H1 (cell line): Measurements from ENCODE around the gene OPN3. TPM values are rescaled to one million over a fixed set of nuclear protein-coding genes. Genes with fewer than 3 reads are reported as not detected.

Source experiments
- CTCF ChIA-PET: fragments of 300-600 bp; sonication (Branson Sonifier 250); formaldehyde crosslinking; loops from one replicate; lab custom pipeline; 2021; ENCODE audit not compliant: partially characterized antibody; lab: Charles Lee
- POLR2A ChIA-PET: fragments of 300-600 bp; sonication (Branson Sonifier 250); formaldehyde crosslinking; loops from one replicate; lab custom pipeline; 2021; ENCODE audit warnings: inconsistent platforms; ENCODE audit not compliant: partially characterized antibody; lab: Charles Lee
- DNase-seq, 2 experiments: peaks; one replicate each; pipeline versions ENCODE4 v3.0.0 to v3.0.0-alpha.2; 2010 to 2022; ENCODE audit warnings: low spot score in 2 of 2, low read depth in 1 of 2, mixed read lengths in 1 of 2
- FAIRE-seq: peaks from 2 replicates; lab custom pipeline; 2011; peaks lifted over from hg19 to GRCh38; lab: Jason Lieb, UNC
- H2AFZ ChIP-seq: 2 replicates; pipeline ENCODE4 v1.8.1; 2012; ENCODE audit warnings: low read length, inconsistent platforms
- H2AK5ac ChIP-seq: 2 replicates; pipeline ENCODE4 v1.6.1; 2013; ENCODE audit warnings: low read depth, low read length
- H2BK120ac ChIP-seq: replicated peaks from 2 replicates; pipeline ENCODE3; 2013; ENCODE audit warnings: low read depth, low read length, inconsistent platforms
- H2BK12ac ChIP-seq: 2 replicates; pipeline ENCODE4 v1.6.1; 2013; ENCODE audit warnings: low read depth, low read length
- H2BK15ac ChIP-seq: 2 replicates; pipeline ENCODE4 v1.6.1; 2013; ENCODE audit warnings: low read length
- H2BK20ac ChIP-seq: 2 replicates; pipeline ENCODE4 v1.6.1; 2013; ENCODE audit warnings: low read length
- H2BK5ac ChIP-seq: 2 replicates; pipeline ENCODE4 v1.6.1; 2013; ENCODE audit warnings: low read depth, low read length
- H3K14ac ChIP-seq: 2 replicates; pipeline ENCODE4 v1.6.1; 2013; ENCODE audit warnings: inconsistent platforms; ENCODE audit not compliant: insufficient read length
- H3K18ac ChIP-seq: 2 replicates; pipeline ENCODE4 v1.6.1; 2013; ENCODE audit warnings: low read length; ENCODE audit errors: extremely low read depth
- H3K23ac ChIP-seq: 2 replicates; pipeline ENCODE4 v1.6.1; 2013; ENCODE audit warnings: inconsistent platforms; ENCODE audit not compliant: insufficient read length
- H3K23me2 ChIP-seq: 2 replicates; pipeline ENCODE4 v1.6.1; 2013; ENCODE audit warnings: low read depth, low read length
- H3K27ac ChIP-seq: 2 replicates; pipeline ENCODE4 v1.6.1; 2011; ENCODE audit warnings: low read depth, low read length, inconsistent platforms
- H3K27me3 ChIP-seq, 4 experiments: replicated peaks in 1 of 4; 1 replicate in 1 of 4; 2 replicates in 3 of 4; pipeline versions ENCODE4 v1.6.1 to v1.8.1; 2011 to 2013; ENCODE audit warnings: low read length in 3 of 4, mild to moderate bottlenecking in 3 of 4, inconsistent platforms in 2 of 4, mixed read lengths in 2 of 4, moderate library complexity in 1 of 4; ENCODE audit not compliant: control insufficient read depth in 3 of 4, insufficient read depth in 3 of 4; ENCODE audit errors: extremely low read depth in 1 of 4
- H3K36me3 ChIP-seq, 4 experiments: 2 replicates each; pipeline versions ENCODE4 v1.6.1 to v1.8.1; 2011 to 2013; ENCODE audit warnings: mild to moderate bottlenecking in 4 of 4, low read length in 3 of 4, moderate library complexity in 2 of 4, control low read depth in 1 of 4, inconsistent platforms in 1 of 4; ENCODE audit not compliant: insufficient read depth in 4 of 4, control insufficient read depth in 2 of 4
- H3K4ac ChIP-seq: replicated peaks from 2 replicates; pipeline ENCODE3; 2013; ENCODE audit warnings: low read length, low read depth, mixed read lengths, inconsistent platforms; ENCODE audit not compliant: insufficient read length
- H3K4me1 ChIP-seq, 4 experiments: replicated peaks in 1 of 4; 1 replicate in 1 of 4; 2 replicates in 3 of 4; pipeline versions ENCODE4 v1.6.1 to v1.8.1; 2011 to 2013; ENCODE audit warnings: low read length in 3 of 4, inconsistent platforms in 2 of 4, mixed read lengths in 1 of 4; ENCODE audit not compliant: insufficient read depth in 4 of 4, control insufficient read depth in 3 of 4
- H3K4me2 ChIP-seq, 2 experiments: 2 replicates each; pipeline versions ENCODE4 v1.6.1 to v1.8.1; 2011 to 2013; ENCODE audit warnings: low read depth in 2 of 2, low read length in 2 of 2, control low read depth in 1 of 2, inconsistent platforms in 1 of 2, mild to moderate bottlenecking in 1 of 2; ENCODE audit not compliant: insufficient read depth in 1 of 2
- H3K4me3 ChIP-seq, 4 experiments: fragments of 200-600, 300-600 bp in 1 of 4; sonication (generic), shearing (Covaris generic), sonication (Bioruptor Twin) in 1 of 4; 2 replicates each; pipeline versions ENCODE4 v1.5.1 to v1.8.1; 2011 to 2016; ENCODE audit warnings: low read length in 4 of 4, low read depth in 3 of 4, control low read depth in 2 of 4, inconsistent platforms in 2 of 4, mild to moderate bottlenecking in 2 of 4, mixed read lengths in 1 of 4, moderate library complexity in 1 of 4; ENCODE audit not compliant: insufficient read depth in 2 of 4; ENCODE audit errors: extremely low read depth in 1 of 4
- H3K56ac ChIP-seq: replicated peaks from 2 replicates; pipeline ENCODE3; 2013; ENCODE audit warnings: low read depth, mild to moderate bottlenecking, mixed read lengths, low read length, inconsistent platforms; ENCODE audit not compliant: insufficient read length
- H3K79me1 ChIP-seq: 2 replicates; pipeline ENCODE4 v1.6.1; 2013; ENCODE audit warnings: low read depth, low read length, control low read depth
- H3K79me2 ChIP-seq, 2 experiments: 2 replicates each; pipeline versions ENCODE4 v1.6.1 to v1.8.1; 2012 to 2013; ENCODE audit warnings: low read length in 2 of 2, mild to moderate bottlenecking in 2 of 2, inconsistent platforms in 1 of 2; ENCODE audit not compliant: insufficient read depth in 2 of 2, control insufficient read depth in 1 of 2
- H3K9ac ChIP-seq, 4 experiments: replicated peaks in 1 of 4; 1 replicate in 1 of 4; 2 replicates in 3 of 4; pipeline versions ENCODE4 v1.6.1 to v1.8.1; 2011 to 2013; ENCODE audit warnings: low read depth in 3 of 4, low read length in 3 of 4, control low read depth in 2 of 4, mild to moderate bottlenecking in 2 of 4, moderate library complexity in 2 of 4, inconsistent platforms in 1 of 4; ENCODE audit errors: extremely low read depth in 1 of 4
- H3K9me3 ChIP-seq, 2 experiments: 2 replicates each; pipeline versions ENCODE4 v1.6.1 to v1.8.1; 2012 to 2013; ENCODE audit warnings: mild to moderate bottlenecking in 2 of 2, moderate library complexity in 2 of 2, control low read depth in 1 of 2, inconsistent platforms in 1 of 2, low read depth in 1 of 2, low read length in 1 of 2, mixed read lengths in 1 of 2; ENCODE audit not compliant: insufficient read depth in 2 of 2
- H4K20me1 ChIP-seq, 2 experiments: replicated peaks in 1 of 2; 2 replicates each; pipeline versions ENCODE3 to v1.8.1; 2011 to 2013; ENCODE audit warnings: inconsistent platforms in 2 of 2, low read length in 2 of 2, mild to moderate bottlenecking in 1 of 2; ENCODE audit not compliant: insufficient read depth in 2 of 2, control insufficient read depth in 1 of 2
- H4K5ac ChIP-seq: 2 replicates; pipeline ENCODE4 v1.6.1; 2013; ENCODE audit warnings: low read length, low read depth, mixed read lengths, inconsistent platforms; ENCODE audit not compliant: insufficient read length
- H4K8ac ChIP-seq: 2 replicates; pipeline ENCODE4 v1.8.0; 2013; ENCODE audit warnings: mild to moderate bottlenecking, moderate library complexity, low read length, inconsistent platforms; ENCODE audit not compliant: insufficient read depth; ENCODE audit errors: extremely low read depth
- H4K91ac ChIP-seq: replicated peaks from 2 replicates; pipeline ENCODE3; 2013; ENCODE audit warnings: low read length, mixed read lengths, inconsistent platforms; ENCODE audit not compliant: insufficient read length
- KDM1A ChIP-seq: fragments of 200-600, 300-600 bp; sonication (generic); IDR thresholded peaks from 2 replicates; pipeline ENCODE4 v1.7.1; 2016; ENCODE audit warnings: mild to moderate bottlenecking, low read length, borderline replicate concordance
- POLR2AphosphoS5 ChIP-seq: IDR thresholded peaks from 2 replicates; pipeline ENCODE4 v1.6.1; 2011; ENCODE audit warnings: low read depth, low read length
- POU5F1 ChIP-seq: IDR thresholded peaks from 2 replicates; pipeline ENCODE4 v1.6.1; 2011; ENCODE audit warnings: low read depth, mild to moderate bottlenecking, low read length, moderate library complexity
- RXRA ChIP-seq: IDR thresholded peaks from 2 replicates; pipeline ENCODE4 v1.6.1; 2011; ENCODE audit warnings: low read depth, mild to moderate bottlenecking, low read length, moderate library complexity; ENCODE audit not compliant: insufficient read depth
- SAP30 ChIP-seq: fragments of 300-600 bp; sonication (generic); IDR thresholded peaks from 2 replicates; pipeline ENCODE4 v1.7.1; 2012; ENCODE audit warnings: low read length, moderate library complexity, mild to moderate bottlenecking, inconsistent platforms; ENCODE audit not compliant: insufficient read depth, insufficient replicate concordance
- SIN3A ChIP-seq, 2 experiments: IDR thresholded peaks in 1 of 2; conservative IDR thresholded peaks in 1 of 2; 2 replicates each; pipeline ENCODE4 v1.6.1; 2011 to 2012; ENCODE audit warnings: low read length in 2 of 2, improper control_type of control experiment in 1 of 2, low read depth in 1 of 2, mild to moderate bottlenecking in 1 of 2
- SRF ChIP-seq: IDR thresholded peaks from 2 replicates; pipeline ENCODE4 v1.6.1; 2011; ENCODE audit warnings: mild to moderate bottlenecking, low read depth, low read length, moderate library complexity
- TAF1 ChIP-seq: IDR thresholded peaks from 2 replicates; pipeline ENCODE4 v1.6.1; 2011; ENCODE audit warnings: mild to moderate bottlenecking, low read depth, low read length
- WGBS, 2 experiments: shearing (Covaris generic) in 1 of 2; methylation state at CpG; one replicate each; pipeline versions ENCODE4 v1.1.6 to v1.1.7; 2013 to 2015; ENCODE audit warnings: low lambda C conversion rate in 2 of 2, mixed read lengths in 2 of 2, inconsistent platforms in 1 of 2, low coverage in 1 of 2, missing lambda C conversion rate in 1 of 2; ENCODE audit not compliant: insufficient replicate concordance in 2 of 2, insufficient coverage in 1 of 2, insufficient read length in 1 of 2; ENCODE audit errors: extremely low coverage in 1 of 2, missing lambda C conversion rate in 1 of 2; 5-methylcytosine and 5-hydroxymethylcytosine counted together
- polyA plus RNA-seq, 7 experiments: library from polyadenylated mRNA; depleted of rRNA in 3 of 7; stranded (reverse) in 5 of 7; unstranded in 2 of 7; fragments of >200 nt in 5 of 7; fragments of 200-250 nt in 2 of 7; gene quantifications; 1 replicate in 5 of 7; 2 replicates in 1 of 7; 4 replicates in 1 of 7; pipeline versions ENCODE4 v1.2.1 to v1.2.3, GENCODE V29; 2011 to 2013; ENCODE audit warnings: missing spikeins in 2 of 7, mixed read lengths in 2 of 7
- total RNA-seq: library from RNA; stranded (reverse); fragmentation: NEBNext Ultra II Directional; extraction: Animal tissue kit (Norgen Biotek cat#: 25700); gene quantifications from 2 replicates; pipeline ENCODE4 v1.2.1, GENCODE V29; 2021
- TF ChIP-seq, protein P1 (sequence below): IDR thresholded peaks from 2 replicates; pipeline ENCODE4 v1.6.1; 2012; ENCODE audit warnings: low read length, inconsistent platforms

Gene OPN3
- total and polyA plus RNA-seq, 2 of the 8 experiments (the other 6 are each of a cell fraction or from before 2014, with no cell fraction given): 8.8 to 19.4 TPM

DNA sequence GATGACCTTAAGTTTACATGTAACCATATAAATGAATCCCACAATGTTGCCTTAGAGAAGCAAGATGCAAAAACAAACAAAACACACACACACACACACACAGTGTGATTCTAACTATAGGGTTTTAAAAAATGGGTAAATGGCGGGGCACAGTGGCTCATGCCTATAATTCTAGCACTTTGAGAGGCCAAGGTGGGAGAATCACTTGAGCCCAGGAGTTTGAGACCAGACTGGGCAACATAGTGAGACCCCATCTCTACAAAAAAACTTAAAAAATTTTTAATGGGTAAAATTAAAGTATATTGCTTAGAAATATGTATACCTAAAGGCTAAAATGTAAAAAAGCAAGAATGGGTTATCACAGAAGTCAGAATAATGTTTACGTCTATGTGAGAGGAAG is 92.2 kb downstream of the OPN3 start:
- no peaks in the 10 kb centered on the region for H3K9me3 ChIP-seq
- no peak overlapping the region for H3K23ac ChIP-seq
- WGBS, 2 experiments: 44% methylated on average over 2 of the region's 2 CpGs; no CpG with 5 or more reads in 1 of the 2 experiments
- H2BK120ac ChIP-seq: no peak overlapping the region
- no peaks in the 10 kb centered on the region for H3K23me2 ChIP-seq
- no peak overlapping the region for H4K8ac ChIP-seq
- no peak overlapping the region for H3K27ac ChIP-seq
- H3K36me3 ChIP-seq: no peaks in the 10 kb centered on the region
- H2BK5ac ChIP-seq: no peak overlapping the region
- ChIA-PET POLR2A (no interaction called here), CTCF (no interaction called here)
- H3K18ac ChIP-seq: no peak overlapping the region
- TF ChIP-seq TAF1 (no peak), POU5F1 (no peak), SIN3A (conservative IDR thresholded peaks at IDR 0.05 in 1 of 2, IDR thresholded peaks at IDR 0.05 in 1 of 2; ENCODE audit: low read depth in 1 of 2, low read length in 2 of 2) (no peak), POLR2AphosphoS5 (no peak), RXRA (no peak), SRF (no peak), SAP30 (no peak), KDM1A (no peak)
- TF ChIP-seq, protein P1, sequence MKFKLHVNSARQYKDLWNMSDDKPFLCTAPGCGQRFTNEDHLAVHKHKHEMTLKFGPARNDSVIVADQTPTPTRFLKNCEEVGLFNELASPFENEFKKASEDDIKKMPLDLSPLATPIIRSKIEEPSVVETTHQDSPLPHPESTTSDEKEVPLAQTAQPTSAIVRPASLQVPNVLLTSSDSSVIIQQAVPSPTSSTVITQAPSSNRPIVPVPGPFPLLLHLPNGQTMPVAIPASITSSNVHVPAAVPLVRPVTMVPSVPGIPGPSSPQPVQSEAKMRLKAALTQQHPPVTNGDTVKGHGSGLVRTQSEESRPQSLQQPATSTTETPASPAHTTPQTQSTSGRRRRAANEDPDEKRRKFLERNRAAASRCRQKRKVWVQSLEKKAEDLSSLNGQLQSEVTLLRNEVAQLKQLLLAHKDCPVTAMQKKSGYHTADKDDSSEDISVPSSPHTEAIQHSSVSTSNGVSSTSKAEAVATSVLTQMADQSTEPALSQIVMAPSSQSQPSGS: no peak
- H2BK20ac ChIP-seq: no peak overlapping the region
- H4K5ac ChIP-seq: no peak overlapping the region
- no peaks in the 10 kb centered on the region for H3K79me1 ChIP-seq
- no peaks in the 10 kb centered on the region for H3K27me3 ChIP-seq
- H3K4me1 ChIP-seq: no peaks in the 10 kb centered on the region
- H2BK12ac ChIP-seq: no peak overlapping the region
- H4K20me1 ChIP-seq: no peaks in the 10 kb centered on the region
- H2AFZ ChIP-seq: no peak overlapping the region
- H3K56ac ChIP-seq: no peak overlapping the region
- DNase-seq: no peak
- no peaks in the 10 kb centered on the region for H3K79me2 ChIP-seq
- no peak overlapping the region for H3K4me2 ChIP-seq
- no peak overlapping the region for H2AK5ac ChIP-seq
- no peak overlapping the region for H2BK15ac ChIP-seq
- H3K9ac ChIP-seq: no peak overlapping the region
- H3K14ac ChIP-seq: no peak overlapping the region
- H4K91ac ChIP-seq: no peak overlapping the region
- H3K4me3 ChIP-seq: no peak overlapping the region
- H3K4ac ChIP-seq: no peak overlapping the region
- no peak for FAIRE-seq
